Nephron (organoid): ENCODE results near the gene SERF2.

ENCODE experiments used
- H3K27ac Mint-ChIP-seq, 3 experiments: 2 replicates each; pipeline ENCODE4 v1.8.0; 2020; ENCODE audit warnings: mixed read lengths in 3 of 3, mild to moderate bottlenecking in 2 of 3, moderate library complexity in 1 of 3
- H3K27me3 Mint-ChIP-seq: 2 replicates; pipeline ENCODE4 v1.8.0; 2021; ENCODE audit warnings: low read depth, mild to moderate bottlenecking, moderate library complexity, mixed read lengths
- H3K36me3 Mint-ChIP-seq: 2 replicates; pipeline ENCODE4 v1.8.0; 2020; ENCODE audit warnings: low read depth, mixed read lengths
- H3K4me1 Mint-ChIP-seq: 2 replicates; pipeline ENCODE4 v1.8.0; 2020; ENCODE audit warnings: mixed read lengths
- H3K4me3 Mint-ChIP-seq, 3 experiments: 2 replicates each; pipeline ENCODE4 v1.8.0; 2020; ENCODE audit warnings: mild to moderate bottlenecking in 3 of 3, mixed read lengths in 3 of 3, moderate library complexity in 2 of 3
- H3K9me3 Mint-ChIP-seq: 2 replicates; pipeline ENCODE4 v1.8.0; 2020; ENCODE audit warnings: mixed read lengths
- CTCF ChIP-seq, 3 experiments: fragments of 200-600 bp; sonication (generic); IDR thresholded peaks; one replicate each; pipeline ENCODE4 v1.5.0; 2021; ENCODE audit warnings: antibody characterized with exemption in 3 of 3; ENCODE audit not compliant: unreplicated experiment in 3 of 3

SERF2 gene

GRCh38 chr15:43845421-43845820 lies 53.3 kb downstream of the SERF2 start:
- Mint-ChIP-seq H3K27ac (no peak overlapping the region), H3K36me3 (peaks cover 13% of the 10 kb centered on the region), H3K4me3 (no peak overlapping the region), H3K27me3 (no peaks in the 10 kb centered on the region), H3K4me1 (no peaks in the 10 kb centered on the region), H3K9me3 (no peaks in the 10 kb centered on the region)
- TF ChIP-seq CTCF (IDR thresholded peaks at IDR 0.05; ENCODE audit: unreplicated experiment in 3 of 3): no peak
